ENCODE results near the gene PURA.

DNA sequence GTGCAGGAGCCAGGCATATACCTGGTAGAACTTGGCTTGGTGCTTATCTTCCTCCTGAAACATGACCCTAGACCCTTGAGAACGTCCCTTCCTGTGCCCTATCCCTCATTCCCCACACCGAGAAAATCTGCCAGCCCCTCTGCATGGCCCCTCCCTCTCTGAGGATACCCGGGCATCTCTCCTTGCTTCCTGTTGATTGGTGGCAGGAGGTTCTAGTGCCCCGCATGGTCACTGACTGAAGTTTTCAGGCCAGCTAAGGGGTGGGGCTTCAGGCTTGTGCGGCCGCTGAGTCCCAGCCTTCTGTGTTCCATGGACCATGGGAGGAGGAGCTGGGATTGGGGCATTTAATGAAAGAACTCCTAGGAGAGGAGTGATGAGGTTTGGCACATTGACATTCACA lies 34.6 kb downstream of the PURA start:
- no peak for TF ChIP-seq POLR2AphosphoS5 (IDR thresholded peaks at IDR 0.05; ENCODE audit: low read depth, low read length)
- TF ChIP-seq POLR2A (IDR thresholded peaks at IDR 0.05; ENCODE audit: low read depth, low read length) = no peak
- TF ChIP-seq TAF1 (IDR thresholded peaks at IDR 0.05; ENCODE audit: borderline replicate concordance, low read depth, low read length) = no peak

Data from GM12892 (cell line).